PC-9 (cell line): ENCODE data around the gene TIMM9.

Source experiments
- CTCF ChIP-seq: fragments of 200-600 bp; sonication (generic); conservative IDR thresholded peaks from 2 replicates; pipeline ENCODE4 v1.6.1; 2017; ENCODE audit warnings: mixed run types, antibody characterized with exemption, mild to moderate bottlenecking, moderate library complexity
- EZH2 ChIP-seq: fragments of 200-600 bp; sonication (generic); IDR thresholded peaks from 2 replicates; pipeline ENCODE4 v1.8.0; 2017; ENCODE audit warnings: antibody characterized with exemption, low read depth

DNA sequence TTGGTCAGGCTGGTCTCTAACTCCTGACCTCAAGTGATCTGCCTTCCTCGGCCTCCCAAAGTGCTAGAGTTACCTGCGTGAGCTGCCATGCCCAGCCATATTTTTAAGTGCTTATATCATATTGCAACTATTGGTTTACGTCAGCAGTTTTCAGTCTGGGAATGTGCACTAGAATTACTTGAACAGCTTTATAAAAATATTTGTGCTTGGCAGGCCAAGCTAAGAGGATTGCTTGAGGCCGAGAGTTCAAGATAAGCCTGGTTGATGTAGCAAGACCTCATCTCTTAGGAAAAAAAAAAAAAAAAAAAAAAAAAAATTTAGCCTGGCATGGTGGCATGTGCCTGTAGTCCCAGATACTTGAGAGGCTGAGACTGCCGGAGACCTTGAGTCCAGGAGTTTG, 17.3 kb upstream of the TIMM9 start:
- TF ChIP-seq CTCF = no peak
- TF ChIP-seq EZH2 = no peak
